A549 treated with RU486 at 1 μM for 4 hours (cell line): ENCODE results near the gene ST6GALNAC6. TPM values are rescaled to one million over a fixed set of nuclear protein-coding genes. Genes with fewer than 3 reads are reported as not detected.

Source experiments
- total RNA-seq: library from RNA; stranded (reverse); fragments of 200-300 nt; extraction: Qiagen RNA extraction; gene quantifications from 5 replicates; pipeline ENCODE4 v1.2.3, GENCODE V29; 2022; ENCODE audit warnings: low read depth

The ST6GALNAC6 gene
- total RNA-seq, result 22.7 to 27.9 TPM (median 24.1 TPM) in 5 replicates

GRCh38 chr9:127899128-127899943 is at the start of gene ST6GALNAC6:
TSS of gene ST6GALNAC6 (minus strand) at chr9:127899603. CDS start at chr9:127897981, 1,622 bp downstream.

GRCh38 chr9:127937388-127938297 is 38.2 kb upstream of the ST6GALNAC6 start, which contains the start of gene DPM2:
TSS of gene DPM2 (minus strand) at chr9:127937854. CDS start at chr9:127937820, 34 bp downstream.

GRCh38 chr9:127930231-127931091 is 31.1 kb upstream of the ST6GALNAC6 start, which contains the start of gene PIP5KL1:
TSS of gene PIP5KL1 (minus strand) at chr9:127930777. CDS start at chr9:127930752, 25 bp downstream.

GRCh38 chr9:127916720-127917581 is 17.5 kb upstream of the ST6GALNAC6 start, which contains the start of gene ST6GALNAC4:
TSS of gene ST6GALNAC4 (minus strand) at chr9:127917041. CDS start at chr9:127916419, 622 bp downstream.

GRCh38 chr9:127877566-127877998 is 21.8 kb downstream of the ST6GALNAC6 start, which contains the start of gene AK1:
TSS of gene AK1 (minus strand) at chr9:127877675. CDS start at chr9:127874617, 3,058 bp downstream.

GRCh38 chr9:127854184-127854806 is 45.1 kb downstream of the ST6GALNAC6 start, which contains the start of gene ENG:
TSS of gene ENG (minus strand) at chr9:127854658. CDS start at chr9:127854355, 303 bp downstream.

Other genes with a start within 250 kb of the ST6GALNAC6 start
- gene CFAP157, start 192.6 kb downstream of the ST6GALNAC6 start, total RNA-seq, result 0.05 to 0.08 TPM in 2 of 5 replicates, not detected in the others
- 10.5 to 19.8 TPM (median 16.4 TPM) in 5 replicates for gene PTRH1, start 183.9 kb downstream of the ST6GALNAC6 start, total RNA-seq
- gene TTC16, start 183.5 kb downstream of the ST6GALNAC6 start, total RNA-seq, result not detected in 5 replicates
- 8.7 to 13.9 TPM (median 11.9 TPM) in 5 replicates for gene TOR2A, start 164.3 kb downstream of the ST6GALNAC6 start, total RNA-seq
- gene SH2D3C, start 120.9 kb downstream of the ST6GALNAC6 start, total RNA-seq, result 0.06 to 0.11 TPM (median 0.07 TPM) in 3 of 5 replicates, not detected in the others
- 43.9 to 50.4 TPM (median 47.9 TPM) in 5 replicates for gene CDK9, start 113.6 kb downstream of the ST6GALNAC6 start, total RNA-seq
- gene FPGS, start 96.7 kb downstream of the ST6GALNAC6 start, total RNA-seq, result 45.7 to 54.1 TPM (median 47.8 TPM) in 5 replicates
- gene ENG, start 44.9 kb downstream of the ST6GALNAC6 start, total RNA-seq, result 0.07 to 0.37 TPM (median 0.26 TPM) in 5 replicates
- gene AK1, start 21.9 kb downstream of the ST6GALNAC6 start, total RNA-seq, result 41.2 to 86.8 TPM (median 75.7 TPM) in 5 replicates
- gene ST6GALNAC4, start 17.4 kb upstream of the ST6GALNAC6 start, total RNA-seq, result 16.1 to 28.2 TPM (median 22.0 TPM) in 5 replicates
- gene PIP5KL1, start 31.2 kb upstream of the ST6GALNAC6 start, total RNA-seq, result 0.90 to 2.9 TPM (median 1.1 TPM) in 5 replicates
- gene DPM2, start 38.3 kb upstream of the ST6GALNAC6 start, total RNA-seq, result 35.4 to 48.4 TPM (median 47.7 TPM) in 5 replicates
- 61.7 to 84.0 TPM (median 73.6 TPM) in 5 replicates for gene EEIG1, start 81.4 kb upstream of the ST6GALNAC6 start, total RNA-seq
- 4.9 to 7.3 TPM (median 7.1 TPM) in 5 replicates for gene NAIF1, start 167.7 kb upstream of the ST6GALNAC6 start, total RNA-seq
- gene SLC25A25, start 168.6 kb upstream of the ST6GALNAC6 start, total RNA-seq, result 8.4 to 10.1 TPM (median 9.0 TPM) in 5 replicates
- gene PTGES2, start 228.1 kb upstream of the ST6GALNAC6 start, total RNA-seq, result 75.7 to 97.4 TPM (median 94.1 TPM) in 5 replicates
- 2.1 to 6.6 TPM (median 3.2 TPM) in 5 replicates for gene LCN2, start 249.8 kb upstream of the ST6GALNAC6 start, total RNA-seq